Ovary (tissue), 3 donors: Measurements from ENCODE around the gene ALDH2.

Source experiments
- CTCF ChIP-seq, 3 donors: fragments of 450-650 bp in 2 of 3; fragments of 200-600 bp in 1 of 3; IDR thresholded peaks; one replicate each; pipeline versions ENCODE4 v1.5.1 to v1.8.0; 2016 to 2022; ENCODE audit warnings: antibody characterized with exemption in 3 of 3, mild to moderate bottlenecking in 1 of 3
- POLR2A ChIP-seq: fragments of 450-650 bp; IDR thresholded peaks from one replicate; pipeline ENCODE4 v1.6.1; 2017; ENCODE audit warnings: antibody characterized with exemption, mild to moderate bottlenecking, moderate library complexity
- donor health status: DM: no; HTN: no; CAD: no.

DNA sequence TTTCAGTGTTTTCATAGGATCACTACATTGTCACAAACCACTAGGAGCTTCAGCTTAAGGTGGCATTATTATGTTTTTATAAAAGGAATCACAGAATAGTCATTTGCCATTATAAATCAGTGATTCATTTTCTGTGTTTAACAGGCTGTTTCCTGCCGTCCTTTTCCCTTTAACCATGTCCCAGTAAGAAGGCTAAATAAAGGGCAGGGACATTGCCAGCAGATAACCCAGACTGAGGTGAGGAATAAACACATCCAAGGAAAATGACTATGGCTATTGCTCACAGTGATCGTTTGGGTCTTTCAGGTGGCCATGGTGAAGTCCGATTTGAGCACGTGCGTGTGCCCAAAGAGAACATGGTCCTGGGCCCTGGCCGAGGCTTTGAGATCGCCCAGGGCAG is 17.9 kb upstream of the ALDH2 start:
- TF ChIP-seq CTCF (IDR thresholded peaks at IDR 0.05) (no peak), POLR2A (no peak)
